ENCODE measurements around the gene DCLRE1C.

GRCh38 chr10:14875941-14876340, 78.0 kb downstream of the DCLRE1C start:
- TF ChIP-seq, protein P1, sequence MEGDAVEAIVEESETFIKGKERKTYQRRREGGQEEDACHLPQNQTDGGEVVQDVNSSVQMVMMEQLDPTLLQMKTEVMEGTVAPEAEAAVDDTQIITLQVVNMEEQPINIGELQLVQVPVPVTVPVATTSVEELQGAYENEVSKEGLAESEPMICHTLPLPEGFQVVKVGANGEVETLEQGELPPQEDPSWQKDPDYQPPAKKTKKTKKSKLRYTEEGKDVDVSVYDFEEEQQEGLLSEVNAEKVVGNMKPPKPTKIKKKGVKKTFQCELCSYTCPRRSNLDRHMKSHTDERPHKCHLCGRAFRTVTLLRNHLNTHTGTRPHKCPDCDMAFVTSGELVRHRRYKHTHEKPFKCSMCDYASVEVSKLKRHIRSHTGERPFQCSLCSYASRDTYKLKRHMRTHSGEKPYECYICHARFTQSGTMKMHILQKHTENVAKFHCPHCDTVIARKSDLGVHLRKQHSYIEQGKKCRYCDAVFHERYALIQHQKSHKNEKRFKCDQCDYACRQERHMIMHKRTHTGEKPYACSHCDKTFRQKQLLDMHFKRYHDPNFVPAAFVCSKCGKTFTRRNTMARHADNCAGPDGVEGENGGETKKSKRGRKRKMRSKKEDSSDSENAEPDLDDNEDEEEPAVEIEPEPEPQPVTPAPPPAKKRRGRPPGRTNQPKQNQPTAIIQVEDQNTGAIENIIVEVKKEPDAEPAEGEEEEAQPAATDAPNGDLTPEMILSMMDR (conservative IDR thresholded peaks at IDR 0.05; ENCODE audit: low read length): no peak
- TF ChIP-seq EZH2phosphoT487 (IDR thresholded peaks at IDR 0.05; ENCODE audit: borderline replicate concordance, low read depth, low read length): no peak

Data from OCI-LY7 (cell line).